HepG2 (cell line): ENCODE results near the gene C14orf93. TPM values are rescaled to one million over a fixed set of nuclear protein-coding genes. Genes with fewer than 3 reads are reported as not detected.
A peak's percentile ranks its signal among the peaks of the same experiment; 100 is the strongest.

ENCODE experiments used
- ASH2L ChIP-seq: fragments of 300-600, 200-600 bp; sonication (generic); IDR thresholded peaks from 2 replicates; pipeline ENCODE4 v1.7.0; 2017; ENCODE audit warnings: low read depth, mild to moderate bottlenecking, moderate library complexity, mixed read lengths, low read length; ENCODE audit not compliant: insufficient read length
- BHLHE40 ChIP-seq: IDR thresholded peaks from 2 replicates; pipeline ENCODE4 v1.6.1; 2011; ENCODE audit warnings: low read length, improper control_type of control experiment
- ETV5 ChIP-seq: IDR thresholded peaks from 2 replicates; pipeline ENCODE4 v1.6.1; 2018; ENCODE audit warnings: missing biosample characterization, missing genetic modification reagents, inconsistent platforms, borderline replicate concordance
- FOXA3 ChIP-seq: IDR thresholded peaks from 2 replicates; pipeline ENCODE4 v1.6.1; 2016; ENCODE audit warnings: missing genetic modification reagents, missing compliant biosample characterization
- HDAC1 ChIP-seq: sonication (generic); formaldehyde crosslinking; IDR thresholded peaks from 2 replicates; pipeline ENCODE4 v1.5.1; 2020; ENCODE audit warnings: mild to moderate bottlenecking, missing genetic modification reagents
- HES4 ChIP-seq: sonication (generic); formaldehyde crosslinking; IDR thresholded peaks from 2 replicates; pipeline ENCODE4 v1.9.0; 2021; ENCODE audit warnings: mild to moderate bottlenecking, missing genetic modification reagents, borderline replicate concordance
- JUND ChIP-seq: sonication (generic); formaldehyde crosslinking; IDR thresholded peaks from 2 replicates; pipeline ENCODE4 v1.8.0; 2022; ENCODE audit warnings: mild to moderate bottlenecking, missing genetic modification reagents
- MED13 ChIP-seq: sonication (generic); formaldehyde crosslinking; IDR thresholded peaks from 2 replicates; pipeline ENCODE4 v1.5.0; 2020; ENCODE audit warnings: missing genetic modification reagents
- RAD51 ChIP-seq: fragments of 450-650 bp; IDR thresholded peaks from 2 replicates; pipeline ENCODE4 v1.6.1; 2016; ENCODE audit warnings: borderline replicate concordance
- SP5 ChIP-seq: IDR thresholded peaks from 2 replicates; pipeline ENCODE4 v1.6.1; 2016; ENCODE audit warnings: low read depth, borderline replicate concordance
- YEATS4 ChIP-seq: sonication (generic); formaldehyde crosslinking; IDR thresholded peaks from 2 replicates; pipeline ENCODE4 v1.4.0; 2020; ENCODE audit warnings: missing genetic modification reagents, borderline replicate concordance
- ZBTB37 ChIP-seq: sonication (generic); formaldehyde crosslinking; IDR thresholded peaks from 2 replicates; pipeline ENCODE4 v1.4.0; 2020; ENCODE audit warnings: mild to moderate bottlenecking, missing genetic modification reagents
- ZNF318 ChIP-seq: sonication (generic); formaldehyde crosslinking; IDR thresholded peaks from 2 replicates; pipeline ENCODE4 v1.4.0; 2020; ENCODE audit warnings: mild to moderate bottlenecking, missing genetic modification reagents
- ZNF574 ChIP-seq: sonication (generic); formaldehyde crosslinking; IDR thresholded peaks from 2 replicates; pipeline ENCODE4 v1.4.0; 2020; ENCODE audit warnings: missing genetic modification reagents
- ZNF850 ChIP-seq: sonication (generic); formaldehyde crosslinking; conservative IDR thresholded peaks from 2 replicates; pipeline ENCODE4 v1.9.0; 2021; ENCODE audit warnings: mild to moderate bottlenecking, missing genetic modification reagents
- ZNF891 ChIP-seq: sonication (generic); formaldehyde crosslinking; IDR thresholded peaks from 2 replicates; pipeline ENCODE4 v1.5.0; 2020; ENCODE audit warnings: mild to moderate bottlenecking, missing genetic modification reagents
- polyA plus RNA-seq, 8 experiments: library from polyadenylated mRNA; depleted of rRNA in 3 of 8; stranded (reverse) in 7 of 8; unstranded in 1 of 8; fragments of >200 nt; fragmentation: Illumina TruSeq in 4 of 8; extraction: Trizol in 4 of 8; gene quantifications; 2 replicates each; pipeline versions ENCODE4 v1.2.1 to v1.2.3, GENCODE V29; 2011 to 2016; ENCODE audit warnings: low read depth in 4 of 8, missing spikeins in 1 of 8, mixed read lengths in 1 of 8; ENCODE audit not compliant: insufficient read depth in 1 of 8
- total RNA-seq, 5 experiments: library from RNA; depleted of rRNA; stranded (reverse); fragments of >200 nt; fragmentation: Illumina TruSeq; extraction: Trizol; gene quantifications; 2 replicates each; pipeline ENCODE4 v1.2.3, GENCODE V29; 2016; ENCODE audit warnings: low read depth in 1 of 5

The C14orf93 gene
- total and polyA plus RNA-seq, 2 of the 13 experiments (the other 11 are each of a cell fraction or from before 2014, with no cell fraction given), result 11.4 to 22.5 TPM

- TF ChIP-seq ZNF318 (peak; percentile 97; the same call in 1 of the 2 replicates), ZNF850 (CRISPR knock-in tag) (0 out of 2 replicates have a peak, but pooled peaks have one; percentile 48), YEATS4 (CRISPR knock-in tag) (peak; percentile 70), MED13 (peak; percentile 65; the same call in 1 of the 2 replicates), ZNF891 (CRISPR knock-in tag) (no peak; the same call in 1 of the 2 replicates), ASH2L (peak; percentile 81), ZBTB37 (CRISPR knock-in tag) (0 out of 2 replicates have a peak, but pooled peaks have one; percentile 34), SP5 (peak; percentile 47; the same call in 1 of the 2 replicates), HDAC1 (CRISPR knock-in tag) (peak; percentile 91), FOXA3 (peak; percentile 41), BHLHE40 (peak; percentile 82), ETV5 (CRISPR knock-in tag) (peak; percentile 35; the same call in 1 of the 2 replicates), ZNF574 (CRISPR knock-in tag) (peak; percentile 66), HES4 (CRISPR knock-in tag) (peak; percentile 24; the same call in 1 of the 2 replicates), JUND (no peak), RAD51 (no peak)
Observed at GRCh38 chr14:23057757-23058653, 48.1 kb upstream of the C14orf93 start (continued).
